GM12878 (cell line): ENCODE results near the gene HNRNPAB. TPM values are rescaled to one million over a fixed set of nuclear protein-coding genes. Genes with fewer than 3 reads are reported as not detected.

Experiments
- ATAC-seq: fragments of 200-7000 bp; cut with Tn5 transposase; 3 replicates; pipeline ENCODE4 v1.9.1; 2020; ENCODE audit warnings: mild to moderate bottlenecking, moderate library complexity
- BruUV-seq: library from RNA; stranded (reverse); fragments of 400-500 nt; replicated peaks from 2 replicates; lab custom pipeline; 2021; lab: Mats Ljungman, UMichigan
- CTCF ChIA-PET: fragments of 300-600 bp; sonication (Branson Sonifier 250); formaldehyde crosslinking; extraction: SDS; loops from one replicate; lab custom pipeline; 2021; ENCODE audit warnings: inconsistent platforms; lab: Yijun Ruan, JAX
- POLR2A ChIA-PET: fragments of 350-600 bp; formaldehyde crosslinking; extraction: SDS; loops from one replicate; lab custom pipeline; 2021; ENCODE audit warnings: inconsistent platforms; lab: Charles Lee
- RAD21 ChIA-PET: fragments of 300-600 bp; sonication (Branson Sonifier 250); formaldehyde crosslinking; loops from one replicate; lab custom pipeline; 2023; ENCODE audit warnings: antibody characterized with exemption; ENCODE audit not compliant: unreplicated experiment; lab: Charles Lee
- SMC1A ChIA-PET: fragments of 300-600 bp; sonication (Branson Sonifier 250); formaldehyde crosslinking; loops from one replicate; lab custom pipeline; 2023; ENCODE audit not compliant: unreplicated experiment, uncharacterized antibody; lab: Charles Lee
- DNase-seq: peaks from one replicate; pipeline ENCODE4 v3.0.0-alpha.2; 2011; ENCODE audit warnings: low read depth, low spot score
- FAIRE-seq: peaks from 3 replicates; lab custom pipeline; 2011; peaks lifted over from hg19 to GRCh38; lab: Jason Lieb, UNC
- H2AFZ ChIP-seq: 2 replicates; pipeline ENCODE4 v1.6.0; 2011; ENCODE audit warnings: low read depth, low read length, control low read depth; ENCODE audit not compliant: control insufficient read depth
- H3K27ac ChIP-seq: 2 replicates; pipeline ENCODE4 v1.5.1; 2011; ENCODE audit warnings: control low read depth; ENCODE audit not compliant: control insufficient read depth, insufficient read depth
- H3K27me3 ChIP-seq, 2 experiments: replicated peaks in 1 of 2; 2 replicates each; pipeline versions ENCODE4 v1.6.0 to v1.6.1; 2011; ENCODE audit warnings: low read length in 1 of 2; ENCODE audit not compliant: control insufficient read depth in 2 of 2, insufficient read depth in 2 of 2
- H3K36me3 ChIP-seq, 2 experiments: 2 replicates each; pipeline ENCODE4 v1.5.1; 2011; ENCODE audit warnings: low read length in 1 of 2; ENCODE audit not compliant: control insufficient read depth in 2 of 2, insufficient read depth in 2 of 2
- H3K4me1 ChIP-seq: 2 replicates; pipeline ENCODE4 v1.6.1; 2011; ENCODE audit warnings: mild to moderate bottlenecking, low read length, moderate library complexity, mixed read lengths; ENCODE audit not compliant: control insufficient read depth, insufficient read depth
- H3K4me2 ChIP-seq: 2 replicates; pipeline ENCODE4 v1.6.0; 2011; ENCODE audit warnings: control low read depth; ENCODE audit not compliant: control insufficient read depth, insufficient read depth
- H3K4me3 ChIP-seq: fragments of 200-600 bp; sonication (generic); 2 replicates; pipeline ENCODE4 v1.5.1; 2016
- H3K79me2 ChIP-seq: 2 replicates; pipeline ENCODE4 v1.6.0; 2011; ENCODE audit warnings: low read length; ENCODE audit not compliant: control insufficient read depth, insufficient read depth
- H3K9ac ChIP-seq: 2 replicates; pipeline ENCODE4 v1.8.0; 2011; ENCODE audit warnings: low read length, control low read depth, mixed read lengths; ENCODE audit not compliant: control insufficient read depth, insufficient read depth
- H3K9me3 ChIP-seq: replicated peaks from 3 replicates; pipeline ENCODE4 v1.5.1; 2011; ENCODE audit warnings: mild to moderate bottlenecking, low read length; ENCODE audit not compliant: control insufficient read depth, insufficient read depth
- H4K20me1 ChIP-seq: 2 replicates; pipeline ENCODE4 v1.6.0; 2011; ENCODE audit not compliant: control insufficient read depth, insufficient read depth
- ATF7 ChIP-seq: fragments of 450-650 bp; IDR thresholded peaks from 2 replicates; pipeline ENCODE4 v1.6.1; 2016; ENCODE audit warnings: low read depth, mild to moderate bottlenecking
- BCL11A ChIP-seq: IDR thresholded peaks from 2 replicates; pipeline ENCODE4 v1.6.1; 2011; ENCODE audit warnings: low read depth, low read length
- CREM ChIP-seq: IDR thresholded peaks from 2 replicates; pipeline ENCODE4 v1.6.1; 2014; ENCODE audit warnings: antibody characterized with exemption, low read depth
- EGR1 ChIP-seq, 2 experiments: IDR thresholded peaks; 1 replicate in 1 of 2; 2 replicates in 1 of 2; pipeline ENCODE4 v1.6.1; 2011 to 2012; ENCODE audit warnings: low read depth in 2 of 2, low read length in 2 of 2, borderline replicate concordance in 1 of 2, mild to moderate bottlenecking in 1 of 2, moderate library complexity in 1 of 2
- FOS ChIP-seq: IDR thresholded peaks from 3 replicates; pipeline ENCODE4 v1.6.1; 2011; ENCODE audit warnings: borderline replicate concordance; ENCODE audit not compliant: insufficient read length; ENCODE audit errors: extremely low read depth
- GABPA ChIP-seq: IDR thresholded peaks from 2 replicates; pipeline ENCODE4 v1.6.1; 2014; ENCODE audit warnings: antibody characterized with exemption, low read depth, mild to moderate bottlenecking, inconsistent platforms
- HDGF ChIP-seq: fragments of 450-650 bp; IDR thresholded peaks from 2 replicates; pipeline ENCODE4 v1.6.1; 2016; ENCODE audit warnings: antibody characterized with exemption
- MEF2B ChIP-seq: fragments of 450-650 bp; IDR thresholded peaks from 2 replicates; pipeline ENCODE4 v1.6.1; 2018; ENCODE audit warnings: mild to moderate bottlenecking, moderate library complexity; ENCODE audit not compliant: partially characterized antibody, poor library complexity, severe bottlenecking
- MTA2 ChIP-seq: fragments of 450-650 bp; IDR thresholded peaks from 2 replicates; pipeline ENCODE4 v1.6.1; 2016; ENCODE audit warnings: low read depth, mild to moderate bottlenecking, moderate library complexity
- RB1 ChIP-seq: fragments of 450-650 bp; formaldehyde crosslinking; IDR thresholded peaks from 2 replicates; pipeline ENCODE4 v1.6.1; 2017; ENCODE audit warnings: mild to moderate bottlenecking, borderline replicate concordance
- RELA ChIP-seq: fragments of 450-650 bp; IDR thresholded peaks from 2 replicates; pipeline ENCODE4 v1.8.0; 2014; ENCODE audit warnings: borderline replicate concordance; ENCODE audit not compliant: partially characterized antibody
- SMC3 ChIP-seq: IDR thresholded peaks from 2 replicates; pipeline ENCODE4 v1.6.1; 2011; ENCODE audit warnings: low read length, improper control_type of control experiment, borderline replicate concordance
- SPI1 ChIP-seq: IDR thresholded peaks from 2 replicates; pipeline ENCODE4 v1.6.1; 2011; ENCODE audit warnings: low read depth, mild to moderate bottlenecking, low read length, moderate library complexity, borderline replicate concordance; ENCODE audit not compliant: insufficient read depth
- STAT1 ChIP-seq: fragments of 450-650 bp; conservative IDR thresholded peaks from 2 replicates; pipeline ENCODE4 v1.6.1; 2014; ENCODE audit warnings: antibody characterized with exemption, mild to moderate bottlenecking
- TCF7 ChIP-seq: IDR thresholded peaks from 2 replicates; pipeline ENCODE4 v1.6.1; 2014; ENCODE audit warnings: antibody characterized with exemption, borderline replicate concordance
- YY1 ChIP-seq: IDR thresholded peaks from 2 replicates; pipeline ENCODE4 v1.6.1; 2011; ENCODE audit warnings: low read depth, mild to moderate bottlenecking, low read length
- ZZZ3 ChIP-seq: IDR thresholded peaks from 2 replicates; pipeline ENCODE4 v1.6.1; 2011; ENCODE audit warnings: low read depth; ENCODE audit not compliant: control insufficient read depth, insufficient read length
- WGBS: methylation state at CpG from one replicate; pipeline ENCODE4 v1.1.6; 2016; ENCODE audit warnings: low lambda C conversion rate; ENCODE audit not compliant: insufficient replicate concordance, insufficient coverage; ENCODE audit errors: missing lambda C conversion rate; 5-methylcytosine and 5-hydroxymethylcytosine counted together
- in situ Hi-C: fragments of 300-500 bp; cut with MboI; formaldehyde crosslinking; loops from 9 replicates; pipeline ENCODE4 v1.14.3; 2018; ENCODE audit warnings: mixed read lengths
- intact Hi-C: fragments of 100-400 bp; cut with micrococcal nuclease; formaldehyde crosslinking; loops from one replicate; pipeline ENCODE4 v1.14.2; 2022; ENCODE audit not compliant: unreplicated experiment
- polyA plus RNA-seq, 11 experiments: library from polyadenylated mRNA; depleted of rRNA in 4 of 11; unstranded in 6 of 11; stranded (reverse) in 5 of 11; fragments of >200 nt; fragmentation: Nextera tagmentation in 4 of 11; fragmentation: Illumina TruSeq in 1 of 11; extraction: Ambion mirVana in 4 of 11; extraction: Trizol in 1 of 11; gene quantifications; 1 replicate in 1 of 11; 2 replicates in 10 of 11; pipeline versions ENCODE4 v1.2.1 to v1.2.3, GENCODE V29; 2011 to 2016; ENCODE audit warnings: inconsistent platforms in 2 of 11, missing spikeins in 2 of 11, low read depth in 1 of 11
- total RNA-seq, 4 experiments: library from RNA; depleted of rRNA in 3 of 4; stranded (reverse); fragments of >200 nt in 3 of 4; fragmentation: Illumina TruSeq in 1 of 4; extraction: Trizol in 1 of 4; gene quantifications; 2 replicates each; pipeline versions ENCODE4 v1.2.1 to v1.2.3, GENCODE V29; 2013 to 2021

HNRNPAB gene
- total and polyA plus RNA-seq, 10 of the 15 experiments (the other 5 are each of a cell fraction or from before 2014, with no cell fraction given) = 42.3 to 330 (median 230) TPM

- no peak for FAIRE-seq
- H3K9ac ChIP-seq = no peak overlapping the region
- POLR2A ChIA-PET = no interaction called here
- TF ChIP-seq SMC3 (no peak), MTA2 (no peak), BCL11A (no peak), MEF2B (no peak), HDGF (no peak), SPI1 (no peak), YY1 (no peak), GABPA (no peak), CREM (no peak)
- TF ChIP-seq, all 136 proteins: peak for 0
- ATAC-seq (no peak), DNase-seq (no peak)
- ChIA-PET CTCF (interaction anchor here (1.4 kb wide), 1 partner anchor 126 kb away, joined by 3 read pairs; no protein-coding TSS in a partner anchor), SMC1A (no interaction called here), RAD21 (no interaction called here)
- H4K20me1 ChIP-seq = peaks cover 8% of the 10 kb centered on the region
- WGBS = 73% methylated on average over 14 of the region's 14 CpGs
- peaks cover 26% of the 10 kb centered on the region for H3K79me2 ChIP-seq
- peaks cover 4% of the 10 kb centered on the region; the same call in 1 of the 2 replicates for H3K4me1 ChIP-seq
- no peak overlapping the region for H2AFZ ChIP-seq
- H3K4me2 ChIP-seq = no peak overlapping the region
- H3K27me3 ChIP-seq = no peaks in the 10 kb centered on the region
- intact Hi-C loops = no loop called here
- no peak overlapping the region for H3K4me3 ChIP-seq
- no TSS peak for BruUV-seq
- in situ Hi-C loops = no loop called here
- H3K36me3 ChIP-seq = peaks cover 3 to 11% of the 10 kb centered on the region in 2 experiments
- H3K27ac ChIP-seq = no peak overlapping the region
- H3K9me3 ChIP-seq = no peaks in the 10 kb centered on the region
Observed at GRCh38 chr5:178201221-178201926, 3.0 kb upstream of the HNRNPAB start.

- H3K4me3 ChIP-seq = no peak overlapping the region
- H3K36me3 ChIP-seq = peaks cover 6 to 16% of the 10 kb centered on the region in 2 experiments
- intact Hi-C loops = no loop called here
- FAIRE-seq = no peak
- in situ Hi-C loops = no loop called here
- TF ChIP-seq RB1 (no peak), FOS (no peak), TCF7 (no peak), EGR1 (IDR thresholded peaks at IDR 0.05; ENCODE audit: borderline replicate concordance in 1 of 2, low read depth in 2 of 2, low read length in 2 of 2) (no peak), STAT1 (no peak), RELA (no peak), ZZZ3 (no peak), ATF7 (no peak)
- peaks cover 9% of the 10 kb centered on the region for H3K4me1 ChIP-seq
- H3K27me3 ChIP-seq = no peaks in the 10 kb centered on the region
- H4K20me1 ChIP-seq = peaks cover 13% of the 10 kb centered on the region
- RAD21 ChIA-PET = no interaction called here
- no peak for DNase-seq
- no peak overlapping the region for H3K9ac ChIP-seq
- no peak overlapping the region for H2AFZ ChIP-seq
- ATAC-seq = no peak
- BruUV-seq = no TSS peak
- POLR2A ChIA-PET = no interaction called here
- CTCF ChIA-PET = no interaction called here
- H3K27ac ChIP-seq = no peak overlapping the region
- H3K4me2 ChIP-seq = no peak overlapping the region
- peaks cover 31% of the 10 kb centered on the region for H3K79me2 ChIP-seq
- H3K9me3 ChIP-seq = no peaks in the 10 kb centered on the region
- 50% methylated on average over 2 of the region's 2 CpGs for WGBS
- SMC1A ChIA-PET = no interaction called here
Observed at GRCh38 chr5:178201927-178202235, 2.5 kb upstream of the HNRNPAB start.
